Prostate gland (tissue), 2 donors: ENCODE results near the gene TMTC1.

Experiments
- CTCF ChIP-seq, 4 experiments: fragments of 200-600 bp in 2 of 4; fragments of 450-650 bp in 2 of 4; sonication (generic) in 2 of 4; IDR thresholded peaks; 1 replicate in 3 of 4; 2 replicates in 1 of 4; pipeline ENCODE4 v1.5.1; 2016 to 2019; ENCODE audit warnings: antibody characterized with exemption in 4 of 4, mild to moderate bottlenecking in 2 of 4, moderate library complexity in 2 of 4
- POLR2A ChIP-seq: fragments of 450-650 bp; IDR thresholded peaks from one replicate; pipeline ENCODE4 v1.6.1; 2016; ENCODE audit warnings: antibody characterized with exemption, mild to moderate bottlenecking

- TF ChIP-seq POLR2A (no peak), CTCF (IDR thresholded peaks at IDR 0.05) (no peak)
Observed at GRCh38 chr12:29734734-29735133, 49.0 kb downstream of the TMTC1 start.
